IMR-90 (cell line): Measurements from ENCODE around the gene OLAH. TPM values are rescaled to one million over a fixed set of nuclear protein-coding genes. Genes with fewer than 3 reads are reported as not detected.
A peak's percentile ranks its signal among the peaks of the same experiment; 100 is the strongest.

Experiments
- ATAC-seq: fragments of 200-7000 bp; cut with Tn5 transposase; 2 replicates; pipeline ENCODE4 v1.9.1; 2020; ENCODE audit warnings: low read depth, mild to moderate bottlenecking, moderate library complexity
- BruUV-seq: library from RNA; stranded (reverse); fragments of 400-500 nt; replicated peaks from 2 replicates; lab custom pipeline; 2021; lab: Mats Ljungman, UMichigan
- CTCF ChIA-PET: fragments of 300-600 bp; formaldehyde crosslinking; extraction: SDS; loops from one replicate; lab custom pipeline; 2021; ENCODE audit warnings: antibody characterized with exemption; lab: Yijun Ruan, JAX
- POLR2A ChIA-PET: fragments of 300-600 bp; sonication (Branson Sonifier 250); formaldehyde crosslinking; loops from one replicate; lab custom pipeline; 2022; ENCODE audit warnings: antibody characterized with exemption; ENCODE audit not compliant: unreplicated experiment; lab: Charles Lee
- DNase-seq: peaks from one replicate; pipeline ENCODE4 v3.0.0; 2013
- H2AFZ ChIP-seq: replicated peaks from 2 replicates; pipeline ENCODE3; 2013; ENCODE audit warnings: low read length, mild to moderate bottlenecking; ENCODE audit not compliant: poor library complexity
- H2AK5ac ChIP-seq: 2 replicates; pipeline ENCODE4 v1.6.1; 2013; ENCODE audit warnings: low read depth, low read length, inconsistent platforms
- H2AK9ac ChIP-seq: replicated peaks from 2 replicates; pipeline ENCODE3; 2013; ENCODE audit warnings: mild to moderate bottlenecking, low read depth, low read length, moderate library complexity; ENCODE audit not compliant: poor library complexity
- H2BK120ac ChIP-seq: 2 replicates; pipeline ENCODE4 v1.6.1; 2013; ENCODE audit warnings: low read depth, low read length, inconsistent platforms
- H2BK15ac ChIP-seq: 3 replicates; pipeline ENCODE4 v1.6.1; 2013; ENCODE audit warnings: low read depth, low read length, inconsistent platforms
- H2BK20ac ChIP-seq: 2 replicates; pipeline ENCODE4 v1.6.1; 2013; ENCODE audit warnings: low read depth, mild to moderate bottlenecking, inconsistent platforms, low read length, moderate library complexity
- H2BK5ac ChIP-seq: 2 replicates; pipeline ENCODE4 v1.6.1; 2013; ENCODE audit warnings: mild to moderate bottlenecking, low read depth, low read length, inconsistent platforms; ENCODE audit not compliant: poor library complexity, severe bottlenecking
- H3K14ac ChIP-seq: replicated peaks from 2 replicates; pipeline ENCODE4 v1.6.1; 2013; ENCODE audit warnings: low read depth, low read length, inconsistent platforms
- H3K18ac ChIP-seq: 2 replicates; pipeline ENCODE4 v1.6.1; 2013; ENCODE audit warnings: low read depth, low read length, control low read depth
- H3K23ac ChIP-seq: 2 replicates; pipeline ENCODE4 v1.6.1; 2013; ENCODE audit warnings: low read depth, low read length, inconsistent platforms
- H3K27ac ChIP-seq: 2 replicates; pipeline ENCODE4 v1.5.1; 2013; ENCODE audit warnings: mild to moderate bottlenecking, control low read depth, low read length; ENCODE audit not compliant: insufficient read depth
- H3K27me3 ChIP-seq: 2 replicates; pipeline ENCODE4 v1.6.1; 2013; ENCODE audit warnings: low read length; ENCODE audit not compliant: control insufficient read depth, insufficient read depth
- H3K36me3 ChIP-seq: 2 replicates; pipeline ENCODE4 v1.6.1; 2013; ENCODE audit warnings: low read length, mixed read lengths; ENCODE audit not compliant: control insufficient read depth, insufficient read depth
- H3K4ac ChIP-seq: 2 replicates; pipeline ENCODE4 v1.6.1; 2013; ENCODE audit warnings: low read depth, low read length, inconsistent platforms
- H3K4me1 ChIP-seq: 2 replicates; pipeline ENCODE4 v1.6.1; 2013; ENCODE audit warnings: low read length, mixed read lengths; ENCODE audit not compliant: control insufficient read depth, insufficient read depth
- H3K4me2 ChIP-seq: 2 replicates; pipeline ENCODE4 v1.6.1; 2013; ENCODE audit warnings: low read depth, mild to moderate bottlenecking, control low read depth, low read length, moderate library complexity
- H3K4me3 ChIP-seq: 2 replicates; pipeline ENCODE4 v1.5.1; 2013; ENCODE audit warnings: low read depth, mild to moderate bottlenecking, control low read depth, low read length, moderate library complexity; ENCODE audit not compliant: insufficient read depth
- H3K56ac ChIP-seq: 2 replicates; pipeline ENCODE4 v1.6.1; 2013; ENCODE audit warnings: low read length, inconsistent platforms; ENCODE audit not compliant: insufficient read depth; ENCODE audit errors: extremely low read depth
- H3K79me1 ChIP-seq, 2 experiments: 2 replicates each; pipeline ENCODE4 v1.6.1; 2013; ENCODE audit warnings: low read length in 2 of 2, inconsistent platforms in 1 of 2, low read depth in 1 of 2
- H3K9ac ChIP-seq: 2 replicates; pipeline ENCODE4 v1.6.1; 2013; ENCODE audit warnings: low read depth, low read length, control low read depth
- H3K9me1 ChIP-seq: 2 replicates; pipeline ENCODE4 v1.6.1; 2013; ENCODE audit warnings: low read length, inconsistent platforms; ENCODE audit not compliant: insufficient read depth
- H3K9me3 ChIP-seq: 2 replicates; pipeline ENCODE4 v1.6.1; 2013; ENCODE audit warnings: low read length; ENCODE audit not compliant: control insufficient read depth, insufficient read depth
- H4K20me1 ChIP-seq: 2 replicates; pipeline ENCODE4 v1.6.1; 2013; ENCODE audit warnings: low read length, inconsistent platforms; ENCODE audit not compliant: insufficient read depth
- H4K5ac ChIP-seq: 2 replicates; pipeline ENCODE4 v1.6.1; 2013; ENCODE audit warnings: mild to moderate bottlenecking, low read depth, low read length, control low read depth
- H4K8ac ChIP-seq, 2 experiments: 2 replicates each; pipeline ENCODE4 v1.6.1; 2013; ENCODE audit warnings: low read depth in 2 of 2, low read length in 2 of 2, control low read depth in 1 of 2, inconsistent platforms in 1 of 2
- H4K91ac ChIP-seq: 2 replicates; pipeline ENCODE4 v1.6.1; 2013; ENCODE audit warnings: low read depth, low read length, inconsistent platforms; ENCODE audit not compliant: insufficient read depth
- CEBPB ChIP-seq: IDR thresholded peaks from 2 replicates; pipeline ENCODE4 v1.6.1; 2012; ENCODE audit warnings: low read depth, low read length, improper control_type of control experiment
- MXI1 ChIP-seq: IDR thresholded peaks from 2 replicates; pipeline ENCODE4 v1.6.1; 2012; ENCODE audit warnings: low read depth, mild to moderate bottlenecking, low read length, moderate library complexity, borderline replicate concordance
- RCOR1 ChIP-seq: IDR thresholded peaks from 2 replicates; pipeline ENCODE4 v1.6.1; 2012; ENCODE audit warnings: mild to moderate bottlenecking, low read length, improper control_type of control experiment; ENCODE audit not compliant: insufficient replicate concordance
- WGBS, 2 experiments: methylation state at CpG; one replicate each; pipeline versions ENCODE4 v1.1.5 to v1.1.7; 2013; ENCODE audit warnings: missing lambda C conversion rate in 2 of 2; ENCODE audit not compliant: insufficient read length in 1 of 2; ENCODE audit errors: extremely low coverage in 2 of 2; 5-methylcytosine and 5-hydroxymethylcytosine counted together
- dilution Hi-C: fragments of 300-500 bp; cut with HindIII; formaldehyde crosslinking; loops from one replicate; pipeline ENCODE4 v1.14.3; 2018; ENCODE audit warnings: low sequenced_read_pairs; ENCODE audit not compliant: unreplicated experiment
- in situ Hi-C: fragments of 300-500 bp; cut with MboI; formaldehyde crosslinking; loops from 3 replicates; pipeline ENCODE4 v1.14.3; 2019; ENCODE audit warnings: low sequenced_read_pairs, inconsistent platforms, mixed read lengths
- intact Hi-C: fragments of 100-400 bp; cut with micrococcal nuclease; formaldehyde crosslinking; loops from 2 replicates; pipeline ENCODE4 v1.10.0; 2022
- polyA plus RNA-seq, 3 experiments: library from polyadenylated mRNA; depleted of rRNA; stranded (reverse); fragments of >200 nt; gene quantifications; 2 replicates each; pipeline ENCODE4 v1.2.3, GENCODE V29; 2012; ENCODE audit warnings: low replicate concordance in 1 of 3
- total RNA-seq: library from RNA; depleted of rRNA; stranded (reverse); fragments of >200 nt; gene quantifications from 2 replicates; pipeline ENCODE4 v1.2.3, GENCODE V29; 2012

Gene OLAH
- total and polyA plus RNA-seq, 2 of the 4 experiments (the other 2 are of a cell fraction) = not detected

- dilution Hi-C loops (no loop called here), in situ Hi-C loops (no loop called here), intact Hi-C loops (no loop called here)
- no TSS peak for BruUV-seq
- no peak overlapping the region for H4K5ac ChIP-seq
- no peak overlapping the region for H2BK120ac ChIP-seq
- H2AFZ ChIP-seq = no peak overlapping the region
- H2BK20ac ChIP-seq = no peak overlapping the region
- H3K23ac ChIP-seq = no peak overlapping the region
- H3K18ac ChIP-seq = no peak overlapping the region
- H3K27ac ChIP-seq = no peak overlapping the region
- no peak overlapping the region for H4K8ac ChIP-seq
- TF ChIP-seq RCOR1 (no peak), MXI1 (no peak), CEBPB (peak; percentile 90)
- H2AK9ac ChIP-seq = no peak overlapping the region
- no peak overlapping the region for H3K14ac ChIP-seq
- no peak overlapping the region for H3K9ac ChIP-seq
- H2BK15ac ChIP-seq = no peak overlapping the region
- no peaks in the 10 kb centered on the region for H3K27me3 ChIP-seq
- WGBS, 2 experiments = no CpG with 5 or more reads among the region's 5 CpGs
- no peak overlapping the region for H2AK5ac ChIP-seq
- H3K9me3 ChIP-seq = no peaks in the 10 kb centered on the region
- H3K9me1 ChIP-seq = peaks cover 4% of the 10 kb centered on the region; the same call in 1 of the 2 replicates
- ChIA-PET CTCF (no interaction called here), POLR2A (no interaction called here)
- no peaks in the 10 kb centered on the region for H4K20me1 ChIP-seq
- peak; percentile 49 for ATAC-seq
- no peak overlapping the region for H4K91ac ChIP-seq
- no peak overlapping the region for H3K4me3 ChIP-seq
- no peak overlapping the region for H3K56ac ChIP-seq
- H3K4me1 ChIP-seq = peaks cover 7% of the 10 kb centered on the region
- no peak overlapping the region for H3K4ac ChIP-seq
- peaks cover 12% of the 10 kb centered on the region for H3K36me3 ChIP-seq
- DNase-seq = peak; percentile 79
- H3K79me1 ChIP-seq = peaks cover 2 to 15% of the 10 kb centered on the region in 2 experiments; a peak in 3 of 4 replicates
- H2BK5ac ChIP-seq = no peak overlapping the region
- no peak overlapping the region for H3K4me2 ChIP-seq
Observed at GRCh38 chr10:15120523-15120922, 76.8 kb downstream of the OLAH start.
